ENCODE measurements around the gene APOF. TPM values are rescaled to one million over a fixed set of nuclear protein-coding genes. Genes with fewer than 3 reads are reported as not detected.

The APOF gene
- total and polyA plus RNA-seq, 10 of the 15 experiments (the other 5 are each of a cell fraction or from before 2014, with no cell fraction given) = 0.04 to 0.19 (median 0.11) TPM; not detected in 5

DNA sequence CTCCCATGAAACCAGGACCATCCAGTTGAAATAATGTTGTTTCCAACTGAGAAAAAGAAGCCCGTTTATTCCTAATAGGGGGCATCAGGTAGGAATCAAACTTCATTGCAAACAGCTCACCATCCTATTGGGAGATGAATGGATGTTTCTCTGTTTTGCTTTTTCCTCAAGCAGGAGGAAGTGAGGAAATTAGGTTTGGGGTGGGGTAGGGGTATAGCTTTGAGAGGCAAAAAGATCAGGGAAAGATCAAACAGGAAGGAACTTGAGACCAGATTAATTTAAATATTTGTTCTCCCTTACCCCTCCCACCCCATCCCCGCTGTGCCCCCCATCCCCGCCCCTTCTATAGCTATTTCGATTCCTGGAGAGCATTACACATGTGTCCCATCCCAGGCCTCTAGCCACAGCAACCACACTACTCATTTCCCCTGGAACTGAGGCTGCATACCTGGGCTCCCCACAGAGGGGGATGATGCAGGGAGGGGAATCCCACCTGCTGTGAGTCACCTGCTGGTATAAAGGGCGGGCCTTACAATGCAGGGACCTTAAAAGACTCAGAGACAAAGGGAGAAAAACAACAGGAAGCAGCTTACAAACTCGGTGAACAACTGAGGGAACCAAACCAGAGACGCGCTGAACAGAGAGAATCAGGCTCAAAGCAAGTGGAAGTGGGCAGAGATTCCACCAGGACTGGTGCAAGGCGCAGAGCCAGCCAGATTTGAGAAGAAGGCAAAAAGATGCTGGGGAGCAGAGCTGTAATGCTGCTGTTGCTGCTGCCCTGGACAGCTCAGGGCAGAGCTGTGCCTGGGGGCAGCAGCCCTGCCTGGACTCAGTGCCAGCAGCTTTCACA lies 24.1 kb downstream of the APOF start, which contains the start of gene IL23A (continued):
- no peak for TF ChIP-seq NRF1 (conservative IDR thresholded peaks at IDR 0.05; ENCODE audit: low read depth, low read length)
- peak; percentile 60 for TF ChIP-seq POLR2A (IDR thresholded peaks at IDR 0.05; ENCODE audit: low read depth, low read length)
- no peak for TF ChIP-seq BACH1 (IDR thresholded peaks at IDR 0.05; ENCODE audit: borderline replicate concordance)
- TF ChIP-seq, protein P1, sequence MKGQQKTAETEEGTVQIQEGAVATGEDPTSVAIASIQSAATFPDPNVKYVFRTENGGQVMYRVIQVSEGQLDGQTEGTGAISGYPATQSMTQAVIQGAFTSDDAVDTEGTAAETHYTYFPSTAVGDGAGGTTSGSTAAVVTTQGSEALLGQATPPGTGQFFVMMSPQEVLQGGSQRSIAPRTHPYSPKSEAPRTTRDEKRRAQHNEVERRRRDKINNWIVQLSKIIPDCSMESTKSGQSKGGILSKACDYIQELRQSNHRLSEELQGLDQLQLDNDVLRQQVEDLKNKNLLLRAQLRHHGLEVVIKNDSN (IDR thresholded peaks at IDR 0.05; ENCODE audit: borderline replicate concordance, extremely low read length, insufficient read depth, low read depth, low read length) = no peak
- TF ChIP-seq, protein P2, sequence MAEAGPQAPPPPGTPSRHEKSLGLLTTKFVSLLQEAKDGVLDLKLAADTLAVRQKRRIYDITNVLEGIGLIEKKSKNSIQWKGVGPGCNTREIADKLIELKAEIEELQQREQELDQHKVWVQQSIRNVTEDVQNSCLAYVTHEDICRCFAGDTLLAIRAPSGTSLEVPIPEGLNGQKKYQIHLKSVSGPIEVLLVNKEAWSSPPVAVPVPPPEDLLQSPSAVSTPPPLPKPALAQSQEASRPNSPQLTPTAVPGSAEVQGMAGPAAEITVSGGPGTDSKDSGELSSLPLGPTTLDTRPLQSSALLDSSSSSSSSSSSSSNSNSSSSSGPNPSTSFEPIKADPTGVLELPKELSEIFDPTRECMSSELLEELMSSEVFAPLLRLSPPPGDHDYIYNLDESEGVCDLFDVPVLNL (IDR thresholded peaks at IDR 0.05; ENCODE audit: low read depth, low read length) = no peak
- no peak for TF ChIP-seq SREBF2 (IDR thresholded peaks at IDR 0.05; ENCODE audit: low read length)
- TF ChIP-seq TAF1 (IDR thresholded peaks at IDR 0.05; ENCODE audit: borderline replicate concordance, low read depth, low read length) = peak; percentile 33; the same call in 1 of the 2 replicates
- TF ChIP-seq RUNX3 (IDR thresholded peaks at IDR 0.05; ENCODE audit: low read length) = peak; percentile 90
- no peak for TF ChIP-seq MEF2B (IDR thresholded peaks at IDR 0.05; ENCODE audit: partially characterized antibody, poor library complexity, severe bottlenecking)
- TF ChIP-seq, protein P3, sequence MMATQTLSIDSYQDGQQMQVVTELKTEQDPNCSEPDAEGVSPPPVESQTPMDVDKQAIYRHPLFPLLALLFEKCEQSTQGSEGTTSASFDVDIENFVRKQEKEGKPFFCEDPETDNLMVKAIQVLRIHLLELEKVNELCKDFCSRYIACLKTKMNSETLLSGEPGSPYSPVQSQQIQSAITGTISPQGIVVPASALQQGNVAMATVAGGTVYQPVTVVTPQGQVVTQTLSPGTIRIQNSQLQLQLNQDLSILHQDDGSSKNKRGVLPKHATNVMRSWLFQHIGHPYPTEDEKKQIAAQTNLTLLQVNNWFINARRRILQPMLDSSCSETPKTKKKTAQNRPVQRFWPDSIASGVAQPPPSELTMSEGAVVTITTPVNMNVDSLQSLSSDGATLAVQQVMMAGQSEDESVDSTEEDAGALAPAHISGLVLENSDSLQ (IDR thresholded peaks at IDR 0.05) = no peak
- TF ChIP-seq PAX5 (IDR thresholded peaks at IDR 0.05; ENCODE audit: borderline replicate concordance, low read depth, low read length) = no peak
- no peak for TF ChIP-seq NFYA (IDR thresholded peaks at IDR 0.05; ENCODE audit: borderline replicate concordance, low read depth, low read length)
- TF ChIP-seq, protein P4, sequence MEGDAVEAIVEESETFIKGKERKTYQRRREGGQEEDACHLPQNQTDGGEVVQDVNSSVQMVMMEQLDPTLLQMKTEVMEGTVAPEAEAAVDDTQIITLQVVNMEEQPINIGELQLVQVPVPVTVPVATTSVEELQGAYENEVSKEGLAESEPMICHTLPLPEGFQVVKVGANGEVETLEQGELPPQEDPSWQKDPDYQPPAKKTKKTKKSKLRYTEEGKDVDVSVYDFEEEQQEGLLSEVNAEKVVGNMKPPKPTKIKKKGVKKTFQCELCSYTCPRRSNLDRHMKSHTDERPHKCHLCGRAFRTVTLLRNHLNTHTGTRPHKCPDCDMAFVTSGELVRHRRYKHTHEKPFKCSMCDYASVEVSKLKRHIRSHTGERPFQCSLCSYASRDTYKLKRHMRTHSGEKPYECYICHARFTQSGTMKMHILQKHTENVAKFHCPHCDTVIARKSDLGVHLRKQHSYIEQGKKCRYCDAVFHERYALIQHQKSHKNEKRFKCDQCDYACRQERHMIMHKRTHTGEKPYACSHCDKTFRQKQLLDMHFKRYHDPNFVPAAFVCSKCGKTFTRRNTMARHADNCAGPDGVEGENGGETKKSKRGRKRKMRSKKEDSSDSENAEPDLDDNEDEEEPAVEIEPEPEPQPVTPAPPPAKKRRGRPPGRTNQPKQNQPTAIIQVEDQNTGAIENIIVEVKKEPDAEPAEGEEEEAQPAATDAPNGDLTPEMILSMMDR (IDR thresholded peaks at IDR 0.05 in 2 of 3, conservative IDR thresholded peaks at IDR 0.05 in 1 of 3; ENCODE audit: control insufficient read depth in 2 of 3, extremely low read depth in 1 of 3, insufficient read depth in 1 of 3, low read depth in 3 of 3, low read length in 3 of 3) = no peak
- TF ChIP-seq FOXK2 (IDR thresholded peaks at IDR 0.05) = no peak
- TF ChIP-seq, protein P5, sequence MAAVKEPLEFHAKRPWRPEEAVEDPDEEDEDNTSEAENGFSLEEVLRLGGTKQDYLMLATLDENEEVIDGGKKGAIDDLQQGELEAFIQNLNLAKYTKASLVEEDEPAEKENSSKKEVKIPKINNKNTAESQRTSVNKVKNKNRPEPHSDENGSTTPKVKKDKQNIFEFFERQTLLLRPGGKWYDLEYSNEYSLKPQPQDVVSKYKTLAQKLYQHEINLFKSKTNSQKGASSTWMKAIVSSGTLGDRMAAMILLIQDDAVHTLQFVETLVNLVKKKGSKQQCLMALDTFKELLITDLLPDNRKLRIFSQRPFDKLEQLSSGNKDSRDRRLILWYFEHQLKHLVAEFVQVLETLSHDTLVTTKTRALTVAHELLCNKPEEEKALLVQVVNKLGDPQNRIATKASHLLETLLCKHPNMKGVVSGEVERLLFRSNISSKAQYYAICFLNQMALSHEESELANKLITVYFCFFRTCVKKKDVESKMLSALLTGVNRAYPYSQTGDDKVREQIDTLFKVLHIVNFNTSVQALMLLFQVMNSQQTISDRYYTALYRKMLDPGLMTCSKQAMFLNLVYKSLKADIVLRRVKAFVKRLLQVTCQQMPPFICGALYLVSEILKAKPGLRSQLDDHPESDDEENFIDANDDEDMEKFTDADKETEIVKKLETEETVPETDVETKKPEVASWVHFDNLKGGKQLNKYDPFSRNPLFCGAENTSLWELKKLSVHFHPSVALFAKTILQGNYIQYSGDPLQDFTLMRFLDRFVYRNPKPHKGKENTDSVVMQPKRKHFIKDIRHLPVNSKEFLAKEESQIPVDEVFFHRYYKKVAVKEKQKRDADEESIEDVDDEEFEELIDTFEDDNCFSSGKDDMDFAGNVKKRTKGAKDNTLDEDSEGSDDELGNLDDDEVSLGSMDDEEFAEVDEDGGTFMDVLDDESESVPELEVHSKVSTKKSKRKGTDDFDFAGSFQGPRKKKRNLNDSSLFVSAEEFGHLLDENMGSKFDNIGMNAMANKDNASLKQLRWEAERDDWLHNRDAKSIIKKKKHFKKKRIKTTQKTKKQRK (IDR thresholded peaks at IDR 0.05; ENCODE audit: low read depth, low read length) = no peak
- TF ChIP-seq, protein P6, sequence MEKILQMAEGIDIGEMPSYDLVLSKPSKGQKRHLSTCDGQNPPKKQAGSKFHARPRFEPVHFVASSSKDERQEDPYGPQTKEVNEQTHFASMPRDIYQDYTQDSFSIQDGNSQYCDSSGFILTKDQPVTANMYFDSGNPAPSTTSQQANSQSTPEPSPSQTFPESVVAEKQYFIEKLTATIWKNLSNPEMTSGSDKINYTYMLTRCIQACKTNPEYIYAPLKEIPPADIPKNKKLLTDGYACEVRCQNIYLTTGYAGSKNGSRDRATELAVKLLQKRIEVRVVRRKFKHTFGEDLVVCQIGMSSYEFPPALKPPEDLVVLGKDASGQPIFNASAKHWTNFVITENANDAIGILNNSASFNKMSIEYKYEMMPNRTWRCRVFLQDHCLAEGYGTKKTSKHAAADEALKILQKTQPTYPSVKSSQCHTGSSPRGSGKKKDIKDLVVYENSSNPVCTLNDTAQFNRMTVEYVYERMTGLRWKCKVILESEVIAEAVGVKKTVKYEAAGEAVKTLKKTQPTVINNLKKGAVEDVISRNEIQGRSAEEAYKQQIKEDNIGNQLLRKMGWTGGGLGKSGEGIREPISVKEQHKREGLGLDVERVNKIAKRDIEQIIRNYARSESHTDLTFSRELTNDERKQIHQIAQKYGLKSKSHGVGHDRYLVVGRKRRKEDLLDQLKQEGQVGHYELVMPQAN (conservative IDR thresholded peaks at IDR 0.05) = no peak
- TF ChIP-seq CREM (IDR thresholded peaks at IDR 0.05; ENCODE audit: low read depth) = peak; percentile 62; the same call in 1 of the 2 replicates
- peak; percentile 43 to 47; a peak in 2 of 4 replicates for TF ChIP-seq IKZF2 (IDR thresholded peaks at IDR 0.05)
